ENCODE results near the gene BAZ2B.
"Not testable (repeated sequence)": the region's sequence is repeated elsewhere in the genome, so short reads cannot be mapped to it uniquely, and the experiment has no call there.

The BAZ2B gene

DNA sequence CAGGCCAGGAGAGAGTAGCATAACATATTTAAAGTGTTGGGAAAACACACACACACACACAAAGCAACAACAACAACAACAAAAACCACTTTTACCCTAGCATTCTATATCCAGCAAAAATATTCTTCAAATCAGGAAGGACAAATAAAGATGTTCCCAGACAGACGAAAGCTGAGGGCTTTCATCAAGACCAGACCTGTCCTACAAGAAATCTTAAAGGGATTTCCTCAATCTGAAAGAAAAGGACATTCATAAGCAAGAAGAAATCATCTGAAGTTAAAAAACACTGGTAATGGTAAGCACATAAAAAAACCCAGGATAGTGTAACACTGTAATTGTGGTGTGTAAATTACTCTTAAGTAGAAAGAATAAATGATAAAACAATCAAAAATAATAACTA is 22.7 kb upstream of the BAZ2B start:
- peaks cover 4% of the 10 kb centered on the region; the same call in 1 of the 2 replicates for H3K9me3 ChIP-seq (ENCODE audit: insufficient read depth, low read depth, low read length)
- H3K4me1 ChIP-seq (ENCODE audit: insufficient read depth, low read length) = peaks cover 15% of the 10 kb centered on the region
- no peak overlapping the region for H3K27ac ChIP-seq (ENCODE audit: low read length)
- no peaks in the 10 kb centered on the region for H3K27me3 ChIP-seq (ENCODE audit: insufficient read depth, low read length)
- H3K36me3 ChIP-seq (ENCODE audit: insufficient read depth, low read depth, low read length) = no peaks in the 10 kb centered on the region
- no peak overlapping the region for H3K9ac ChIP-seq (ENCODE audit: low read depth, low read length)
- H3K4me3 ChIP-seq (ENCODE audit: low read length) = no peak overlapping the region

DNA sequence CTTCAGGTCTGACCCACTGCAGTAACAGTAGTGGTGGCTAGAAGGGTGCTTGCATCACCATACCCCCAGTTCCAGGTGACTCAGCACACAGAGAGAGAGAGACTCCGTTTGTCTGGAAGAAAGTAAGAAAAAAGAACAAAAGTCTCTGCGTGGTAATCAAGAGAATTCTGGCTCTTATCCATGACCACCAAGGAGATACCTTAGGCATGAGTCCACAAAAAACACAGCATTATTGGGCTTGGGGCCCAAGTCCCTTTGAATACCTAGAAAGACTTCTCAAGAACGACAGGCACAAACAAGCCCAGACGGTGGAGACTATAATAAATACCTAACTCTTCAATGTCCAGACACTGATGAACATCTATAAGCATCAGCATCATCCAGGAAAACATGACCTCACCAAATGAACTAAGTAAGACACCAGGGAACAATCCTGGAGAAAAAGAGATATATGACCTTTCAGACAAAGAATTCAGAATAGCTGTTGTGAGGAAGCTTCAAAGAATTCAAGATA is 21.7 kb upstream of the BAZ2B start:
- Histone ChIP-seq H3K27me3 (ENCODE audit: insufficient read depth, low read length) (no peaks in the 10 kb centered on the region), H3K9me3 (ENCODE audit: insufficient read depth, low read depth, low read length) (no peaks in the 10 kb centered on the region), H3K9ac (ENCODE audit: low read depth, low read length) (no peak overlapping the region), H3K4me1 (ENCODE audit: insufficient read depth, low read length) (peaks cover 15% of the 10 kb centered on the region), H3K36me3 (ENCODE audit: insufficient read depth, low read depth, low read length) (no peaks in the 10 kb centered on the region), H3K4me3 (ENCODE audit: low read length) (no peak overlapping the region), H3K27ac (ENCODE audit: low read length) (no peak overlapping the region)

DNA sequence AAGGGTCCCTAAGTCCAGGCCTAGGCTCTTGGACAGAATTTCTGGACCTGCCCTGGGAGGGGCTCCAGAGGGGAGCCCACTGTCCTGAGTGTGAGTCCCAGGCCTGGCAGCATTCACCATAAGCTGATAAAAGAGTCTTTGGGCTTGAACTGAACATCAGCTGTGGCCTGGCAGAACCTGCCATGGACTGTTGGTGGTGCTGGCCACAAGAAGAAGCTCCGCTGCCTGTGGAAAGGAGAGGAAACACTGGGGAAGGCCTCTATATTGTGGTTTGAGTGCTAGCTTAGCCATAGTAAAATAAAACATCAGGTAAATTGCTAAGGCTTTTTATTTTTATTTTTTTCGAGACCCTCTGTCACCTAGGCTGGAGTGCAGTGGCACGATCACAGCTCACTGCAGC is 20.9 kb upstream of the BAZ2B start:
- no peak overlapping the region for H3K4me3 ChIP-seq (ENCODE audit: low read length)
- no peak overlapping the region for H3K9ac ChIP-seq (ENCODE audit: low read depth, low read length)
- no peaks in the 10 kb centered on the region for H3K9me3 ChIP-seq (ENCODE audit: insufficient read depth, low read depth, low read length)
- H3K27ac ChIP-seq (ENCODE audit: low read length) = no peak overlapping the region
- no peaks in the 10 kb centered on the region for H3K27me3 ChIP-seq (ENCODE audit: insufficient read depth, low read length)
- H3K4me1 ChIP-seq (ENCODE audit: insufficient read depth, low read length) = peaks cover 15% of the 10 kb centered on the region
- no peaks in the 10 kb centered on the region for H3K36me3 ChIP-seq (ENCODE audit: insufficient read depth, low read depth, low read length)

DNA sequence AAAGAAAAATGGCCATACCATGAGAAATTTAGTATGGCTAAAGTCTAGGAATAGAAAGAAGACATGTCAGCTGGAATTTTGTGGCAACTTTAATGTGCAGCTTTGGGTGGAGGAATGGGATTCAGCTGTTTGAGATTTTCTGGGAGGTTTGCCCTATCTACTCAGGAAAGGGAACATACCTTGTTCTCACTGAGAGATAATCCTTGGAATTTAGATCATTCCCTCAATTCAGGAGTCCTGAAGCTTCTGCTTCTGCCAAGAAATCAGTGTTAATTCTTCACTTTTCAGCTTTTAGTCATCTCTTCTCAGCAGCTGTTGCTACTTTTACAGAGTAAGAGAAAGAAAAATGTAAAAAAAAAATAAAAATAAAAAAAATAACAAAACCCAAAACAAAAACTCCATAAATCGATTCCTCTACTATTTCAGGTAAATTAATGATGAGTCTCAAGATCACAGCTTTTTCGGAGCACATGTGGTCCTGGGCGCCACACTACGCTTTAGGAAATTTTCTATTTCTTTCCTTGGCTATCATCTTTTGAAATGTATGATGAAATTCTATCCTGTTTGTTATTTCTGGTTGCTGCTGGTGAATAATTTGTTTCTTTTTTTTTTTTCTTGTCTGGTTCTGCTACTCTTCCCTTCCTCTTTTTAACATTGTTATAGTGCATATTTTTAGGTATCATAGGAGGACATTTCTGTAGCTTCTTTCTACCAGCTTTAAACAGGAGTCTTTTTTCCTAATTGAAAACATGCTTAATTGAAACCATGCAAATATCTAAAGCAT is 18.9 kb upstream of the BAZ2B start:
- Histone ChIP-seq H3K9ac (ENCODE audit: low read depth, low read length) (no peak overlapping the region), H3K27me3 (ENCODE audit: insufficient read depth, low read length) (no peaks in the 10 kb centered on the region), H3K4me3 (ENCODE audit: low read length) (no peak overlapping the region), H3K9me3 (ENCODE audit: insufficient read depth, low read depth, low read length) (no peaks in the 10 kb centered on the region), H3K36me3 (ENCODE audit: insufficient read depth, low read depth, low read length) (no peaks in the 10 kb centered on the region), H3K27ac (ENCODE audit: low read length) (no peak overlapping the region), H3K4me1 (ENCODE audit: insufficient read depth, low read length) (peaks cover 15% of the 10 kb centered on the region)

DNA sequence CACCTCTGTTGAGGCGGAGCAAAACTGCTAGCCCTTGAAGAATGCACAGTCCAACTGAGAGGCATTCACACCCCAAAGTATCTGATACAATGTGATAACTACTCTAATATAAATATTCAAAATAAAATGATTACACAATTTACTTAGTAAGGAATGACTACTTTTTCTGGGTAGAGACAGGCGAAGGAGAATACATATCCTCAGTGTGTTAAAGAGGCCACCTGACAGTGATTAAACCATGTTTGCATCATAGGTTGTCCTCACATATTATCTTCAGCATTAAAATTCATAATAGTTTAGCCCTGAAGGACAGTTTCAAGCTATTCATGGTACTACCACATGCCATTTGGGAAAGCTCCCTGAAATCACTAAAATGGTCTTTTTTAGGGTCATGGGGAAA is 16.9 kb upstream of the BAZ2B start:
- Histone ChIP-seq H3K27me3 (ENCODE audit: insufficient read depth, low read length) (no peaks in the 10 kb centered on the region), H3K4me3 (ENCODE audit: low read length) (no peak overlapping the region), H3K9me3 (ENCODE audit: insufficient read depth, low read depth, low read length) (no peaks in the 10 kb centered on the region), H3K4me1 (ENCODE audit: insufficient read depth, low read length) (peaks cover 15% of the 10 kb centered on the region), H3K9ac (ENCODE audit: low read depth, low read length) (no peak overlapping the region), H3K36me3 (ENCODE audit: insufficient read depth, low read depth, low read length) (no peaks in the 10 kb centered on the region), H3K27ac (ENCODE audit: low read length) (no peak overlapping the region)

DNA sequence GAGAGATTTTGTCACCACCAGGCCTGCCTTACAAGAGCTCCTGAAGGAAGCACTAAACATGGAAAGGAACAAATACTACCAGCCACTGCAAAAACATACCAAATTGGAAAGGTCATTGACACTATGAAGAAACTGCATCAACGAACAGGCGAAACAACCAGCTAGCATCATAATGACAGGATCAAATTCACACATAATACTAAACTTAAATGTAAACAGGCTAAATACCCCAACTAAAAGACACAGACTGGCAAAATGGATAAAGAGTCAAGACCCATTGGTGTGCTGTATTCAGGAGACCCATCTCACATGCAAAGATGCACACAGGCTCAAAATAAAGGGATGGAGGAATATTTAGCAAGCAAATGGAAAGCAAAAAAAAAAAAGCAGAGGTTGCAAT is 9.3 kb upstream of the BAZ2B start:
- H3K4me1 ChIP-seq (ENCODE audit: insufficient read depth, low read length); H3K36me3 ChIP-seq (ENCODE audit: insufficient read depth, low read depth, low read length); H3K27me3 ChIP-seq (ENCODE audit: insufficient read depth, low read length); H3K27ac ChIP-seq (ENCODE audit: low read length); H3K9ac ChIP-seq (ENCODE audit: low read depth, low read length); H3K4me3 ChIP-seq (ENCODE audit: low read length); H3K9me3 ChIP-seq (ENCODE audit: insufficient read depth, low read depth, low read length): not testable (repeated sequence)

DNA sequence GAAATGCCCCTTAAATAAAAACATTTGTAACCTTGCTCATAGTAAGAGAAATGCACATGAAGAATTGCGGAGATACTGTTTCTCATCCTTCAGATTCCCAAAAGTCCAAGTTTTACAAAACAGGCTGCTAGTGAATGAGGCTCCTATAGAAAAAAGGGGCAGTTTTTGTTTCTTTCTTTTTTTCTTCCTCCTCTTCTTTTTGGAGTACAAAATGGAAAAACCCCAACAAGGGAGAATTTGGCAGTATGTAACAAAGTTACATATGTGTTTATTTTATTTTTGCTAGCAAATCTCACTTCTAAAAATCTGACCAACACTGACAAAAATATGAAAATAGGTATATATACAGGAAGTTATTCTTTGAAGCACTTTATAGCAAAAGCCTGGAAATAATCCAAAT is 7.1 kb upstream of the BAZ2B start:
- no peaks in the 10 kb centered on the region for H3K36me3 ChIP-seq (ENCODE audit: insufficient read depth, low read depth, low read length)
- H3K9ac ChIP-seq (ENCODE audit: low read depth, low read length) = no peak overlapping the region
- H3K27me3 ChIP-seq (ENCODE audit: insufficient read depth, low read length) = no peaks in the 10 kb centered on the region
- no peak overlapping the region for H3K27ac ChIP-seq (ENCODE audit: low read length)
- no peaks in the 10 kb centered on the region for H3K9me3 ChIP-seq (ENCODE audit: insufficient read depth, low read depth, low read length)
- peaks cover 18% of the 10 kb centered on the region; the same call in 1 of the 2 replicates for H3K4me1 ChIP-seq (ENCODE audit: insufficient read depth, low read length)
- no peak overlapping the region for H3K4me3 ChIP-seq (ENCODE audit: low read length)

DNA sequence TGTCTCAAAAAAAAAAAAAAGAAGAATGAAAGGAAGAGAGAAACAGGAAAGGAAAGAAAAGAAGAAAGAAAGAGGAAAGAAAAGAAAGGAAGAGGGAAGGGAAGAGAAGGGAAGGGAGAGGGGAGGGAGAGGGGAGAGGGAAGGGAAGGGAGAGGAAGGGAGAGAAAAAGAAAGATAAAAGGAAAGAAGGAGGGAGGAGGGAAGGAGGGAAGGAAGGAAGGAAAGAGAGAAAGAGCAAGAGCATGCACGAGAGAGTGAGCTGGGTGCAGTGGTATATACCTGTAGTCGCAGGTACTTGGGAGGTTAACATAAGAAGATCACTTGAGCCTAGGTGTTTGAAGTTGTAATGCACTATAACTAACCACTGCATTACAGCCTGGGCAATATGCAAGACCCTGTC is 6.6 kb upstream of the BAZ2B start:
- no peaks in the 10 kb centered on the region for H3K36me3 ChIP-seq (ENCODE audit: insufficient read depth, low read depth, low read length)
- no peak overlapping the region for H3K27ac ChIP-seq (ENCODE audit: low read length)
- no peak overlapping the region for H3K4me3 ChIP-seq (ENCODE audit: low read length)
- no peaks in the 10 kb centered on the region for H3K27me3 ChIP-seq (ENCODE audit: insufficient read depth, low read length)
- no peaks in the 10 kb centered on the region for H3K9me3 ChIP-seq (ENCODE audit: insufficient read depth, low read depth, low read length)
- H3K9ac ChIP-seq (ENCODE audit: low read depth, low read length) = no peak overlapping the region
- H3K4me1 ChIP-seq (ENCODE audit: insufficient read depth, low read length) = peaks cover 23% of the 10 kb centered on the region; the same call in 1 of the 2 replicates

DNA sequence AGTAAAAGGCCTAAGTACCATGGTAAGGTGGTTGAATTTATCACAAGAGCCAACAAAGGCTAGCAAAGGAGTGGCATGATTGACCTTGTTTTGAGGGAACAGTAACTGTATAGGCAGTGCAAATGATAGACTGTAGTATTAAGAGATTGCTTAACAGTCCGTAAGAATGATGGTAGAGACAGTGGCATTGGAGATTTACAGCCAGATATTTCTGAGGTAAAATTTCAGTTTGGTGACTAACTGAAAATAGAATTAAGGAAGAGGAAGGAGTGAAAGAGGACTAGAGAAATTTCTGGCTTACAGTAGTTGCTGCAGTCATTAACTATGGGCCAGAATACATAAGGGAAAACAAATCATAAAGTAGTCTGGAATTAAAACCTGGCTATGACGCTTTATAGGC is 4.4 kb upstream of the BAZ2B start:
- no peaks in the 10 kb centered on the region for H3K9me3 ChIP-seq (ENCODE audit: insufficient read depth, low read depth, low read length)
- peaks cover 24% of the 10 kb centered on the region; the same call in 1 of the 2 replicates for H3K4me1 ChIP-seq (ENCODE audit: insufficient read depth, low read length)
- no peak overlapping the region for H3K4me3 ChIP-seq (ENCODE audit: low read length)
- no peak overlapping the region for H3K9ac ChIP-seq (ENCODE audit: low read depth, low read length)
- no peak overlapping the region for H3K27ac ChIP-seq (ENCODE audit: low read length)
- no peaks in the 10 kb centered on the region for H3K27me3 ChIP-seq (ENCODE audit: insufficient read depth, low read length)
- no peaks in the 10 kb centered on the region for H3K36me3 ChIP-seq (ENCODE audit: insufficient read depth, low read depth, low read length)

DNA sequence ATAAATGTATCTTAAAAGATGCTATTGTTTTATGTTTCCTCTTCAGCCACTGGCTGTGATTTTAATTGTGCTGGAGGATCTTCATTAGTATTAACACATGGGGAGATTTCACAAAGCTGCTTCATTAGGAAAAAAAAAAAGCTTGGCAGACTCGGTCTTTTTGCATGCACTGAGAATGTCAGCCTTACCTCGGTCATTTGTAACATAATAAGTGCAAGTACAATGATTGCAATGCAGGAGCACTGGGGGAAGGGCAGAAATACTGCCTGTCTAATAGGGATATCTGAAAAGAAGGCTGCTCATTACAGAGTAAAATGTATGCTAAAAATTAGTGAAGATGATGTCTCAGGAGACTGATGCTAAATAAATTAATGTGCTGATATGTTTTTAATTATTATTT is 1.3 kb upstream of the BAZ2B start:
- Histone ChIP-seq H3K27ac (ENCODE audit: low read length) (peak overlapping the region; percentile 87), H3K4me3 (ENCODE audit: low read length) (peak overlapping the region; percentile 89), H3K9ac (ENCODE audit: low read depth, low read length) (peak overlapping the region; percentile 100; the same call in 1 of the 2 replicates), H3K27me3 (ENCODE audit: insufficient read depth, low read length) (no peaks in the 10 kb centered on the region), H3K36me3 (ENCODE audit: insufficient read depth, low read depth, low read length) (no peaks in the 10 kb centered on the region), H3K9me3 (ENCODE audit: insufficient read depth, low read depth, low read length) (no peaks in the 10 kb centered on the region), H3K4me1 (ENCODE audit: insufficient read depth, low read length) (peaks cover 38% of the 10 kb centered on the region; the same call in 1 of the 2 replicates)

DNA sequence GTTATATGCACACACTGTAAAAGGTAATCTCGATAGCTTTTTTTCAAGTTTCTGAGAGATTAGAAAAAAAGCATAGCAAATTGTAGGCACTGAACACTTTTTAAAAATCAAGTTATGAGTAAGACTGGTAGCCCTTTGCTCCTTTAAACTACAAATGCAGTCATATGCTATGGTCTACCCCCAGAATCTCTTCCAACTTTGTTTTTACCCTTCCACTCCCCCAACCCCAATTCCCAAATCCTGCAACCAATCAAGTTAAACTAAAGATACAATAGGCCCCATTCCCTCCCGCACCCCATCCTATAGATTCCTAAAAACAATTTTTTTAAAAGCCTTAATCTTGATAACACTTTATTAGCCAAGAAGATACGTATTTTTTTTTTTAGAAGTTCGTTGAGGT is 752 bp upstream of the BAZ2B start:
- peak overlapping the region; percentile 100 for H3K9ac ChIP-seq (ENCODE audit: low read depth, low read length)
- no peaks in the 10 kb centered on the region for H3K27me3 ChIP-seq (ENCODE audit: insufficient read depth, low read length)
- H3K27ac ChIP-seq (ENCODE audit: low read length) = peak overlapping the region; percentile 87
- H3K9me3 ChIP-seq (ENCODE audit: insufficient read depth, low read depth, low read length) = no peaks in the 10 kb centered on the region
- no peaks in the 10 kb centered on the region for H3K36me3 ChIP-seq (ENCODE audit: insufficient read depth, low read depth, low read length)
- peaks cover 44% of the 10 kb centered on the region; the same call in 1 of the 2 replicates for H3K4me1 ChIP-seq (ENCODE audit: insufficient read depth, low read length)
- peak overlapping the region; percentile 89 for H3K4me3 ChIP-seq (ENCODE audit: low read length)

All from iPS-20b (cell line).